Progenitor cell of endocrine pancreas (in vitro differentiated cells): ENCODE measurements around the gene NRN1L. TPM values are rescaled to one million over a fixed set of nuclear protein-coding genes. Genes with fewer than 3 reads are reported as not detected.

Experiments used
- DNase-seq: peaks from one replicate; pipeline ENCODE4 v3.0.0; 2021; ENCODE audit warnings: low spot score; ENCODE audit not compliant: unreplicated experiment
- H3K27ac Mint-ChIP-seq: 2 replicates; pipeline ENCODE4 v1.8.0; 2021; ENCODE audit warnings: mild to moderate bottlenecking, moderate library complexity, mixed read lengths
- H3K27me3 Mint-ChIP-seq: 2 replicates; pipeline ENCODE4 v1.8.0; 2021; ENCODE audit warnings: mixed read lengths
- H3K36me3 Mint-ChIP-seq: 2 replicates; pipeline ENCODE4 v1.8.0; 2022; ENCODE audit warnings: mixed read lengths; ENCODE audit not compliant: insufficient read depth
- H3K4me1 Mint-ChIP-seq: 2 replicates; pipeline ENCODE4 v1.8.0; 2021; ENCODE audit warnings: low read depth, mixed read lengths
- H3K4me3 Mint-ChIP-seq: 2 replicates; pipeline ENCODE4 v1.8.0; 2021; ENCODE audit warnings: low read depth, mild to moderate bottlenecking, moderate library complexity, mixed read lengths
- H3K9me3 Mint-ChIP-seq: 2 replicates; pipeline ENCODE4 v1.8.0; 2021; ENCODE audit warnings: low read depth, mixed read lengths
- total RNA-seq: library from RNA; stranded (reverse); gene quantifications from 2 replicates; pipeline ENCODE4 v1.2.1, GENCODE V29; 2021
- TF ChIP-seq, protein P1 (sequence below): fragments of 200-600 bp; sonication (generic); IDR thresholded peaks from one replicate; pipeline ENCODE4 v1.5.0; 2021; ENCODE audit warnings: antibody characterized with exemption, mild to moderate bottlenecking; ENCODE audit not compliant: unreplicated experiment

NRN1L gene
- total RNA-seq, 1 donor from 2014 or later: not detected

DNA sequence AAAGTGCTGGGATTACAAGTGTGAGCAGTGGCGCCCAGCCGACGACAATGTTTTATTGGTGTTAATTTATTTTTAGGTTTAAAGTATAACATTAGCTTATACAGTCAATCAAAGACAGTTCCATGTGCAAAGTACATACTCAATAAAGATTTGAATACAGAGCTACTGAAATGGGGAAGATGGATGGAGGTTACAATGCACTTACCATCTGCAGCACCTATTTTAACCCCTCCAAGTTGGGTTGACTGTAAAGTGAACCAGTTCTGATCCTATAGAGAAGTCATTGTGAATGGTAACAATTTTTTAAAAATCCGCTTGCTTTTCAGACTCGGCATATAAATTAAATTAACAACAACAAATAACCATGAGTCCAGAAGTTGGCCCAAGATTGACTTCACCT, 7.7 kb downstream of the NRN1L start:
- H3K4me3 Mint-ChIP-seq: peak overlapping the region; percentile 94
- H3K9me3 Mint-ChIP-seq: no peaks in the 10 kb centered on the region
- peak overlapping the region; percentile 94 for H3K27ac Mint-ChIP-seq
- H3K27me3 Mint-ChIP-seq: no peaks in the 10 kb centered on the region
- peaks cover 2% of the 10 kb centered on the region for H3K36me3 Mint-ChIP-seq
- no peak for DNase-seq
- TF ChIP-seq, protein P1, sequence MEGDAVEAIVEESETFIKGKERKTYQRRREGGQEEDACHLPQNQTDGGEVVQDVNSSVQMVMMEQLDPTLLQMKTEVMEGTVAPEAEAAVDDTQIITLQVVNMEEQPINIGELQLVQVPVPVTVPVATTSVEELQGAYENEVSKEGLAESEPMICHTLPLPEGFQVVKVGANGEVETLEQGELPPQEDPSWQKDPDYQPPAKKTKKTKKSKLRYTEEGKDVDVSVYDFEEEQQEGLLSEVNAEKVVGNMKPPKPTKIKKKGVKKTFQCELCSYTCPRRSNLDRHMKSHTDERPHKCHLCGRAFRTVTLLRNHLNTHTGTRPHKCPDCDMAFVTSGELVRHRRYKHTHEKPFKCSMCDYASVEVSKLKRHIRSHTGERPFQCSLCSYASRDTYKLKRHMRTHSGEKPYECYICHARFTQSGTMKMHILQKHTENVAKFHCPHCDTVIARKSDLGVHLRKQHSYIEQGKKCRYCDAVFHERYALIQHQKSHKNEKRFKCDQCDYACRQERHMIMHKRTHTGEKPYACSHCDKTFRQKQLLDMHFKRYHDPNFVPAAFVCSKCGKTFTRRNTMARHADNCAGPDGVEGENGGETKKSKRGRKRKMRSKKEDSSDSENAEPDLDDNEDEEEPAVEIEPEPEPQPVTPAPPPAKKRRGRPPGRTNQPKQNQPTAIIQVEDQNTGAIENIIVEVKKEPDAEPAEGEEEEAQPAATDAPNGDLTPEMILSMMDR: no peak
- peaks cover 24% of the 10 kb centered on the region for H3K4me1 Mint-ChIP-seq

DNA sequence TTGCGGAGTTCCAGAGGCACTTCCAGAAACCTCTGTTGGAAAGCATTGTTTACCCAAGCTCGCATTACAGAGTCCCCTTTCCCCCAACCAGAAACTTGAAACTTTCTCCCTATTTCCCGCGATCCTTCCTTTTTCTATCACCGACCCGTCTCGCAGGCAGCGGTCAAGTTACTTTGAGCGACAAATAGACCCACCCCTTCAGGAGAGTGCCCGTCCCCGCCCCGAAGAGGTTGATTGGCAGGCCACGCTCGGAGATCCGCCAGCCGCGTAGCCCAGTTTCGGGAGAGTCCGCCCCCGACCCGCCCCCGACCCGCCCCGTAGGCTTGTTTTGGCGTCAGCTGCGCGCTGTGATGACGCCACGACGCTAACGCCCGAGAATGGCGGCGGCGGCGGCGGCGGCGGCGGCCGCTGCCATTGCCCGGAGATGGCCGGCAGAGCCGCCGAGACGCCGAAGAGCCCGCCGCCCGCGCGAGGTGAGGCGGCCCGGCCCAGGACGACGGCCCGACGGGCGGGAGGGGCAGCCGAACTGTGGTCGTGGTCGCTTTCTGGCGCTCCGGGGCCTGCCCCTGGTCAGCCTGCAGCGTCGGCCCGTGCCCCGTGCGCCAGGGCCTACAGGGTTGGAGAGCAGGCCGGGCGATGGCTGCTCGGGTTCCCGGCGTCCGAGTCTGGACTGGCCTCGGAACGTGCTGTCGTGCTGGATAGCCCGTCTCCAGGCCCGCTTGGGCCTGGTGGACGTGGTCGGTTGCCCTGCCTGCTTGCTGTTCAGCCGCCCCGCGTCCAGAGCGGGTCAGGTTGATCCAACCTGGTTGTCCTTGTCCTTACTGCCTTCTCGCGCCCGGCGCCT, 8.4 kb downstream of the NRN1L start, which contains the start of gene PSKH1:
PSKH1 (plus strand) TSS at position 356 of the 844 bp plus-strand sequence. CDS start 15,496 bp downstream, outside the sequence.
- TF ChIP-seq, protein P1: no peak
- Mint-ChIP-seq H3K9me3 (no peaks in the 10 kb centered on the region), H3K4me3 (peak within 1 kb of the TSS; percentile 94), H3K27me3 (no peaks in the 10 kb centered on the region), H3K36me3 (peaks cover 2% of the 10 kb centered on the region), H3K4me1 (peaks cover 24% of the 10 kb centered on the region), H3K27ac (peak within 1 kb of the TSS; percentile 99)
- peak; percentile 89 for DNase-seq

DNA sequence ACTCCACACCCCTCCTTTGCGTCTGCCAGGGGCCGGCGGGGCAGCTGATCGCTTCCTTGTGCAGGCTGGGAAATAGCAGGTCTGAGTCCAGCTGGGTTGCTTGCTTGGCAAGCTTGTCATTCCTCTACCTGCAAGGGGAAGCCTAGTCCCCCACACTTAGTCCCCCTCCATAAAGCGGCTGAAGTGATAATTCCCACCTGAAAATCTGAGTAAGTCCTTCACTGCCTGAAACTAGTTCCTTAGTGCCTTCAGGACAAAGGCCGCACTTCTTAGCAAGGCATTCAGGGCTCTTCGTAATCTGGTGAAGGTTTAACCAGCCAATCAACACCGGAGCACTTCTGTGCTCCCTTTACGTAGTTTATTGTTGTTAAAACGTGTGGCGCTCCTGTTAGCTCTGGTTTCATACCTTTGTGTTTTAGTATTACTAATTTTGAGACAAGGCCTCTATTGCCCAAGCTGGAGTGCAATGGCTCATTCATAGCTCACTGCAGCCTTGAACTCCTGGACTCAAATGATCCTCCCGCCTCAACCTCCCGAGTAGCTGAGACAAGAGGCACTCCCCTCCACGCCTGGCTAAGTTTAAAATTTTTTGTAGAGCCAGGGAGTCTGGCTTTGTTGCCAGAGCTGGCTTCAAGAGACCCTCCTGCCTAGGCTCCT, 9.2 kb downstream of the NRN1L start:
- DNase-seq: no peak
- peak overlapping the region; percentile 94 for H3K4me3 Mint-ChIP-seq
- TF ChIP-seq, protein P1: no peak
- peaks cover 2% of the 10 kb centered on the region for H3K36me3 Mint-ChIP-seq
- peaks cover 24% of the 10 kb centered on the region for H3K4me1 Mint-ChIP-seq
- H3K9me3 Mint-ChIP-seq: no peaks in the 10 kb centered on the region
- H3K27me3 Mint-ChIP-seq: no peaks in the 10 kb centered on the region
- H3K27ac Mint-ChIP-seq: peak overlapping the region; percentile 99

DNA sequence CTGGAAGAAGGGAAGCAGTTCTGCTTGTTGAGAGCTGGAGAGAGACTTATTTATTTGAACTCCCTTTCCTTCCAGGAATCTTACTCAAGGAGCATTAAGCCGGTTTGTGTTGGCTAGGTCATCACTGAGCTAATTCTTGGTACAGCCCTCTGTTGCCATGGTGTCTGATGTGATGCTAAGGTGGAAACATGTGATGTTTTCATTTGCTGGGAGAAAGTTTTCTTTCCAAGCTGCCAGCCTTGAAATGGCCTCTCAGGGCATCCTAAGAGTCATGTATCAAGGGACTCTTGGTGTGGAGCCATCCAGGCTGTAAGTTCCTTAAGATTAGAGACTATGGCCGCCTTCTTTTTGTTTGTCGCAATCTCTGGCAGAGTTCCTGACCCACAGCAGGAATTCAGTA, 12.5 kb downstream of the NRN1L start:
- TF ChIP-seq, protein P1: no peak
- H3K27ac Mint-ChIP-seq: no peak overlapping the region
- no peak for DNase-seq
- no peaks in the 10 kb centered on the region for H3K9me3 Mint-ChIP-seq
- peaks cover 20% of the 10 kb centered on the region for H3K4me1 Mint-ChIP-seq
- H3K4me3 Mint-ChIP-seq: no peak overlapping the region
- H3K27me3 Mint-ChIP-seq: no peaks in the 10 kb centered on the region
- peaks cover 2% of the 10 kb centered on the region for H3K36me3 Mint-ChIP-seq

DNA sequence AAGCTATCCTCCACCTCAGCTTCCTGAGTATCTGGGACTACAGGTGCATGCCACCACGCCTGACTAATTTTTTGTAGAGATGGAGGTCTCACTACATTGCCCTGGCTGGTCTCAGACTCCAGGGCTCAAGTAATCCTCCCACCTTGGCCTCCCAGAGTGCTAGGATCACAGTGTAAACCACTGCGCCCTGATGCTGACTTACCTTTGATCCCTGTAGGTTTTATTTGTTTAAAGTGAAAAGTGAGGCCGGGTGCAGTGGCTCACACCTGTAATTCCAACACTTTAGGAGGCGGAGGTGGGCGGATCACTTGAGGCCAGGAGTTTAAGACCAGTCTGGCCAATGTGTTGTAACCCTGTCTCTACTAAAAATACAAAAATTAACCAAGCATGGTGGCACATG, 17.0 kb downstream of the NRN1L start:
- Mint-ChIP-seq H3K27me3 (no peaks in the 10 kb centered on the region), H3K27ac (no peak overlapping the region), H3K9me3 (no peaks in the 10 kb centered on the region), H3K36me3 (peaks cover 6% of the 10 kb centered on the region), H3K4me1 (no peaks in the 10 kb centered on the region), H3K4me3 (no peak overlapping the region)
- DNase-seq: no peak
- TF ChIP-seq, protein P1: no peak
